HUDEP-2 (cell line): ENCODE measurements around the gene CNPY3.
A peak's percentile ranks its signal among the peaks of the same experiment; 100 is the strongest.
"Not testable (repeated sequence)": the region's sequence is repeated elsewhere in the genome, so short reads cannot be mapped to it uniquely, and the experiment has no call there.

ENCODE experiments used
- DNase-seq, 76 experiments: peaks; one replicate each; lab custom pipeline; 2025; ENCODE audit not compliant: unreplicated experiment in 76 of 76; lab: John Stamatoyannopoulos, UW

Gene CNPY3

DNA sequence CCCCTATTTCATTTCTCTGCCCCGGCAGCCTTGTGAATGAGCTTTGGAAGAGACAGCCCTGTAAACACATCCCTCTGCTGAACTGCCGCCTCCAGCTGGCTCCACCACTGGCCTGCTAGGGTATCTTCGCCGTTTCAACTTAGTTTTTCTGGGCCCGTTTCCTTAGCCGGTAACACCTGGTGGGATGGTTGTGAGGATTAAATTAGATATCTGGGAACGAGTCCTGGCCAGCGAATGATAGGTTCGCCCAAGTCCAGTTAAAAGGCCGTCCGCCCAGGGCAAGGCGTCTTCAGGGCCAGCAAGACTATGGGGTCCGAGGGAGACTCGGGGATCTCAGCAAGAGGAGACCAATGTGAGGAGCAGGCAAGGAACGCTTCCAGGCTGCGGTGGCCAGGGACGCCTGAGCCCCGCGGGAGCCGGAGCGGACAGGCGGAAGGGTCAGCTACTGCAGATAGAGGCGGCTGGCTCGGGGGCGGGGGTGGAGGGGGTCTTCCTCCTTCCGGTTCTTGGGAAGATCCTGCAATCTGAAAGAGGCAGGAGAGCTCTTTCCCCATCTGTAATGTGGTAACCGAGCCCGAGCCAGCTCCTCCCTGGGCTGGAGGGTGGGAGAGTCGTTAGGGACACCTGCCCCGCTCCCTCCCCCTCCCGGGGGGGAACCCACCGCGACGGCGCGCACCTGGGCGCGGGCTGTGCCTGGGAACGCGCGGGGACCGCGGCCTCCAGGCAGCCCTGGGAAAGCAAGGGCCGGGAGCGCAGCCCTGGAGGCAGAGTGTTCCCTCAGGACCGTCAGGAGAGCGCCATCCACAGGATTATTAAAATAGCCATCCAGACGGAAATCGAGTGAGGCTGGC lies 17.9 kb upstream of the CNPY3 start:
- no peak for DNase-seq

DNA sequence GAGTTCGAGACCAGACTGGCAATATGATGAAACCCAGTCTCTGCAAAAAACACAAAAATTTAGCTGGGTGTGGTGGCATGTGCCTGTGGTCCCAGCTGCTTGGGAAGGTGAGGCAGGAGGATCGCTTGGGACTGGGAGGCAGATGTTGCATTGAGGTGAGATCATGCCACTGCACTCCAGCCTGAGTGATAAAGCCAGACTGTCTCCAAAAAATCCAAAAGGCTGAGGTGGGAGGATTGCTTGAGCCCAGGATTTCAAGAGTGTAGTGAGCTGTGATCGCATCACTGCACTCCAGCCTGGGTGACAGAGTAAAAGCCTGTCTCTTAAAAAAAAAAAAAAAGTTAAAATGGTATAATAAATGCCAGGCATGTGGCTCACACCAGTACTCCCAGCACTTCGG lies 14.7 kb upstream of the CNPY3 start:
- DNase-seq: no peak

DNA sequence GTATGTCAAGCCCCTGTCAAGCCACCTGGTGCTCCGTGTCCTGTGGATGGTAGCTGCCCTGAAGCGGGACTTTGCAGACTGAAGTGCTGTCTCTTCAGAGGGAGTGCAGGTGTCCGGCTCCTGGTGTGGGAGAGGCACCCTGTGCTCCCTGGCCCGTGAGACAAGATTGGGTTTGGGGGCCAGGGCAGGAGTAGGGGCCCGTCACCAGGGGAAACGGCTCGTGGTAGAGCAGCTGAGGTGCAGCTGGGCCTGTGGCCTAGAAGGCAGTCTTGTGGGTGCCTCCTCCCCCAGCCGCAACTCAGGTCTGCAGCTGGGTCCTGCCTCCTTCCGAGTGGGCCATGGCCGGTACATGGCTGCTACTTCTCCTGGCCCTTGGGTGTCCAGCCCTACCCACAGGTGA lies 13.5 kb upstream of the CNPY3 start, which contains the start of gene PTCRA:
TSS of gene PTCRA (plus strand) at position 322 of the 400 bp plus-strand sequence. CDS start at position 339, 17 bp downstream.
- no peak for DNase-seq

DNA sequence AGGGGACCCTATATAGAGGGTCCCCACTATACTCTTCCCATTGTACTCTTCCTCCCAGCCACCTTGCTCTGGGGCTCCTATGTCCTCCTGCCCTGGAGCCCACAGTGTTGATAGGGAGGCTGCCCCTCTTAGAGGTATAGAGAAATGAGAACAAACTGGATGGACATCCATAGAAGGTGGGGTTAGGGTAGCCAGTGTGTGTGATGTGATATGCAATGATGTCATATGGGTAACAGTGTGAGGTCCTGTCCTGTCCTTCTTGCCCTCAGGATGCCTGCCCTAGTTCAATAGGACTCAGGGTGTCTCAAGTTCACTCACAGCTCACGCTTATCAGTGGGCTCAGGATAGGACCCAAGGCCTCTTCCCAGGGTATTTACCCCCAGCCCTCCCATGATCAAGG lies 13.0 kb upstream of the CNPY3 start:
- DNase-seq: no peak

DNA sequence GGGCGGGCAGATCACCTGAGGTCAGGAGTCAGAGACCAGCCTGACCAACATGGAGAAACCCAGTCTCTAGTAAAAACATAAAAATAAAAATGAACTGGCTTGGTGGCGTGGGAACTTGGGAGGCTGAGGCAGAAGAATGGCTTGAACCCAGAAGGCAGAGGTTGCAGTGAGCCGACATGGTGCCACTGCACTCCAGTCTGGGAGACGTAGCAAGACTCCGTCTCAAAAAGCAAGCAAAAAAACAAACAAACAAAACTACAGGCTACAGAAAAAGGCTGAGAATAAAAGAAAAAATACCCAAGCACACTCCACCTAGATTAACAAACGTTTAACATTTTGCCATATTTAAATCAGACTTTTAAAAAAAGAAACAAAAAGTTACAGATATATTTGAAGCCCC lies 7.5 kb upstream of the CNPY3 start:
- DNase-seq: no peak

DNA sequence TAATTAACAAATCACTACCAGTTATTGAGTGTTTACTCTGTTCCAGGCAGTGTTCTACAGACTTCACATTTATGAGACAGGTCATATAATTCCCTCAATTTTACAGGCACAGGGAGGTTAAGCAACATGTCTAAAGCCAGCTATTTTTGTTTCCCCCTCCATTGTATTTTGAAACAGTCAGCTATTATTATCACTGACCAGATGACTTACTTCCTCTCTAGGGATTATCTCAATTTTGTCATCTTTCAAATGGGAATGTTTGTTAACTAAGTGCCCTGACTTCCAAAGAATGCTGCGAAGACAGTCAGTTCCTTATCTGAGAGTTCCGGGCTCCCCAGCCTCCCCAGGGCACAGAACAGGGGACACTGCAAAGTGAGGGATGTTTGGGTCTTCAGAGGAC lies 5.6 kb upstream of the CNPY3 start:
- DNase-seq: no peak

DNA sequence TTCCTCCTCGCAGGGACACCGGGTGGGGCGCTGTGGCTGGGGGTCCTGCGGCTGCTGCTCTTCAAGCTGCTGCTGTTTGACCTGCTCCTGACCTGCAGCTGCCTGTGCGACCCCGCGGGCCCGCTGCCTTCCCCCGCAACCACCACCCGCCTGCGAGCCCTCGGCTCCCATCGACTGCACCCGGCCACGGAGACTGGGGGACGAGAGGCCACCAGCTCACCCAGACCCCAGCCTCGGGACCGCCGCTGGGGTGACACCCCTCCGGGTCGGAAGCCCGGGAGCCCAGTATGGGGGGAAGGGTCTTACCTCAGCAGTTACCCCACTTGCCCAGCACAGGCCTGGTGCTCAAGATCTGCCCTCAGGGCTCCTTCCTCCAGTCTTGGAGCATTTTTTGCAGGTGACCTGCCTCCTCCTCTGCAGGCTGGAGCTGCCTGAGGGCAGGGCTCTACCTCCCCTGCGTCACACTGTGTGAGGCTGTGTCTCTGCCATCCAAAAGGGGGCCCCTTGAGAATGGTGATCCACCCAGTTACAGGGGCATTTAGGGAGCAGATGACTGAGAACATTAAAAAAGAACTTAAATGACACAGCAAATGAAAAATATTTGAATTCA lies 3.9 kb upstream of the CNPY3 start:
- DNase-seq: no peak

DNA sequence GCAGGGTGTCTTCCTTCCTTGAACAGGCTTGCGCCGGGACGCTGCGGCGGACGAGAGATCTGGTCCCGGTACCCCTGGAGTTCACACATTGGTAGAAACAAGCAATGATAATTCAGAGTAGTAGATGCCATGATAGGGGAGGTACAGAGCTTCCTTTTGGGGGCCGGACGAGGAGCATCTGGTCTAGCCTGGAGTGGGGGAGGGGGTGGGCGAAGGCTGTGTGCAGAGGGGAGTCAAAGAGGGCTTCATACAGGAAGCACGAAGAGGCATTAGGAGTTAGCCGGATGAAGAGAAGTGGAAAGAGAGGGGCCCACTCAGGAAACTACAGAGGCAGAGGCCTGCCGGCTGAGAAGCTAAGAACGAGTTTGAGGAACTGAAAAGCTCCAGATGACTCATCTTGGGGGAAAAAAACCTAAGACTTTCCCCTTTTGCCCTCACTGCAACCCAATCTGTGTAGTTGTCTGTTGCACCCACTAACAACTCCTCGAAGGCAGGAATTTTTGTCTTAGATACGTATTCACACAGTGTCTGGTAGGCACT lies 611 bp downstream of the CNPY3 start:
- peak in 15 of 76 experiments; percentile 5 to 62 (median 48) for DNase-seq

DNA sequence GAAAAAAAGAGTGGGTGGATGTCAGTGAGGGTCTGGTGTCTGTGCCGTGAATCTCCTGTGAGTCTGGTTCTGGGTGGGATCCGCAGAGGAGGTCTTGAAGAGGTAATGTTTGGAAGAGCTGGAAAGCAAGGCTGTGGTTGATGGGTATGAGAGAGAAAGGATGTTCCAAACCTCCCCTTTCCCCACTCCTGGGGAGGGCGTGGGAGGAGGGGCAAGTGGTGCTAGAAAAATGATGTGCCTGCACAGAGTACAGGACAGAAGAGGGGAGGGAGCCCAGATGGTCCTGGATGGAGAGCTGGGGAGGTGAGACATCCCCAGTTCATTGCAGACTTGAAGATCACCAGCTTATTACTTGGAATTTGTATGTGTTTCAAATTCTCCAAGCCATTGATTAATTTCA lies 3.1 kb downstream of the CNPY3 start:
- DNase-seq: no peak

DNA sequence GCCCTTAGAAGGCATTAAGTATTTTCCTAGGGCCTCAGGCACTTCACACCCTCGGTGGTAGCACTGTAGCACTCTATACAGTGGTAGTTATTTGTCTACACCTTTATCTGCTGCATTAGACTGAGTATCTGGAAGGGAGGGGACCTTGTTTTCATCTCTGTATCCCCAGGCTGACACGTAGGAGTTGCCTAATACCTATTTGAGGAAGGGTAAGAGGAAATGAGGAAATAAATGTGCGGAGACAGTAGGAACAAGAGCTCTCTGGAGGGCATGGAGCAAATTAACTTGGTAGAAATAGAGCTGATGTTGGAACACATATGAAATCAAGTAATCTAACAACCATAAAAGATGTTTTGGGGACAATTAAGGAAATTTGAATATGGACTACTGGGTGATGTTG lies 3.9 kb downstream of the CNPY3 start:
- no peak for DNase-seq

DNA sequence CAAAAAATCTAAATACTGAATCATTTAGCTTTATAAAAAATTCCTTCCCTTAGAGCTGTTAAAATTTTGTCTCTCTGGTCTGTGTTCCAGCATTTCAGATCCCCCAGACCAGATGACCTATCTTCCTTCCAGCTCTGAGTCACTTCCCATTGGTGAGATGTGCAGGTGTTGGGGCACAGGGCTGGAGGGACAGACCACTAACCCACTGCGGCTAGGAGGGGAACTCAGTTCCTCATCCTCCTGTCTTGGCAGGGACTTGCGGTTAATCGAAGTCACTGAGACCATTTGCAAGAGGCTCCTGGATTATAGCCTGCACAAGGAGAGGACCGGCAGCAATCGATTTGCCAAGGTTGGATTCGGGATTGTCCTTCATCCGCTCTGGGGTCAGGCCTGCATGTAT lies 6.0 kb downstream of the CNPY3 start:
- no peak for DNase-seq

DNA sequence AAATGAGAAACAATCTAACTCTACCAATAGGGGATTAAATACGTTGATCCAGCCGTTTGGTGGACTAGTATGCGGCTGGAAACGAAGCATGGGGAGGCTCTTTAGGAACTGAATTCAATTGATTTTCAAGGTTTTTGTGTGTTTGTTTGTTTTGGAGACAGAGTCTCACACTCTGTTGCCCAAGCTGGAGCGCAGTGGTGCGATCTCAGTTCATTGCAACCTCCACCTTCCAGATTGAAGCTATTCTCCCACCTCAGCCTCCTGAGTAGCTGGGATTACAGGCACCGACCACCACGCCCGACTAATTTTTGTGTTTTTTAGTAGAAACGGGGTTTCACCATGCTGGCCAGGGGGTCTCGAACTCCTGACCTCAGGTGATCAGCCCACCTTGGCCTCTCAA lies 7.1 kb downstream of the CNPY3 start:
- no peak for DNase-seq

DNA sequence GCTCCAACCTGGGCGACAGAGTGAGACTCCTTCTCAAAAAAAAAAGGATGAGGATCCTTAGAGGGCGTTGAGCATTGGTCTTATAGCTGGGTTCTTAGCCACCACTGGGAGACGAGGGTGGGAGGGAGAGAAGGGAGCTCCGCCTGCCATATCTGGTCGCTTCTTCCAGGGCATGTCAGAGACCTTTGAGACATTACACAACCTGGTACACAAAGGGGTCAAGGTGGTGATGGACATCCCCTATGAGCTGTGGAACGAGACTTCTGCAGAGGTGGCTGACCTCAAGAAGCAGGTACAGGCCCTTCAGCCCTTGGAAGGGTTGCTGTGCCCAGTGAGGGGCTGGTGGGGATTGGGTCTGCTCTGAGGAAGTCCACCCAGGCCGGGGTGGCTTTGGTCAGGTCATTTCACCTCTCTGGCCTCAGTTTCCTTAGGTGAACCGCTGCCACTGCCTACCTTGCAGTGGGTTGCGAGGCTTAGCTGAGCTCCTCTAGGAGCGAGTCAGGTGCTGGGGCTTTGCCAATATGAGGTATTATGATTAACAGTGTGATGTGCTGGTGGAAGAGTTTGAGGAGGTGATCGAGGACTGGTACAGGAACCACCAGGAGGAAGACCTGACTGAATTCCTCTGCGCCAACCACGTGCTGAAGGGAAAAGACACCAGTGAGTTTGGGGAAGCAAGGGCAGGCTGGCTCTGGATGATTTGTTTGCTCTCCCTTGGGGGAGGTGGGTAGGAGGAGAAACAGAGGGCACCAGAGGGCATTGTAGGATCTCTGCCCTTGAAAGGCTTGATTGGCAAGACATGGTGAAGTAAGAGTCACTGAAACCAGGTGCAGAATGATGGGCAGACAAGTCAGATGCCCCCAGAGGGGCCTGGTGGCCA lies 8.5 kb downstream of the CNPY3 start:
- no peak for DNase-seq

DNA sequence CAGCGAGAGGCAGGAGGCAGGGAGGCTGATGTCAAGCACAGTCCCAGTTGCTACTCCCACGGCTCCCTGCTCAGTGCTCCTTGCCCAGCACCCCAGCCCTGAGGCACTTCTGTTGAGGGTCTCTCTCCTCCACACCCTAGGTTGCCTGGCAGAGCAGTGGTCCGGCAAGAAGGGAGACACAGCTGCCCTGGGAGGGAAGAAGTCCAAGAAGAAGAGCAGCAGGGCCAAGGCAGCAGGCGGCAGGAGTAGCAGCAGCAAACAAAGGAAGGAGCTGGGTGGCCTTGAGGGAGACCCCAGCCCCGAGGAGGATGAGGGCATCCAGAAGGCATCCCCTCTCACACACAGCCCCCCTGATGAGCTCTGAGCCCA lies 9.1 kb downstream of the CNPY3 start:
- DNase-seq: no peak

DNA sequence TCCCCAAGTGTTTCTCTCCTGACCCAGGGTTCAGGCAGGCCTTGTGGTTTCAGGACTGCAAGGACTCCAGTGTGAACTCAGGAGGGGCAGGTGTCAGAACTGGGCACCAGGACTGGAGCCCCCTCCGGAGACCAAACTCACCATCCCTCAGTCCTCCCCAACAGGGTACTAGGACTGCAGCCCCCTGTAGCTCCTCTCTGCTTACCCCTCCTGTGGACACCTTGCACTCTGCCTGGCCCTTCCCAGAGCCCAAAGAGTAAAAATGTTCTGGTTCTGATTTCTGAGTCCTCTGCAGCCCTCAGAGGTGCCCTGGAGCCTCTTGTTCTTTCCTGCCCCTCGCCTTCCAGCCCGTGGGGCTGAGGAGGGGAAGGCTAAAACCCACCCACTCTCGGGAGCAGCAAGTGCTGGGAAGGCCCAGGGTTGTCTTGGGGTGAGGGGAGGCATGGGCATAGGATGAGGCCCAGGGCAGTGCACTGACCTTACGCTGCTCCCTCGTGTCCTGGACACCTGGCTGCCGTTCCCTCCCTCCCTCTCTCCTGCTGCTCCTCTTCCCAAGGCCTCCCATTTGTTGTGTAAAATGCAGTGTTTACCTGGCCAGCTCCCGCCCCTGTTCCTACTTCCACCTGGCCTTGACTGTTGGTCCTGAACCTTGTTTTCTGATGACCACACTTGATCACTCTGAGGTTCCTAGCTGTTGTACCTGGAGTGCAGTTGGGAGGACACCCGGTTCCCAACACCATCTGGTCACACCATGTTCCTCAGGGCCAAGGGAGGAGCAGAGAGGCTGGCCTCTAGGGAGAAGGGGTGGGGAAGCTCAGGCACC lies 9.9 kb downstream of the CNPY3 start:
- no peak for DNase-seq

DNA sequence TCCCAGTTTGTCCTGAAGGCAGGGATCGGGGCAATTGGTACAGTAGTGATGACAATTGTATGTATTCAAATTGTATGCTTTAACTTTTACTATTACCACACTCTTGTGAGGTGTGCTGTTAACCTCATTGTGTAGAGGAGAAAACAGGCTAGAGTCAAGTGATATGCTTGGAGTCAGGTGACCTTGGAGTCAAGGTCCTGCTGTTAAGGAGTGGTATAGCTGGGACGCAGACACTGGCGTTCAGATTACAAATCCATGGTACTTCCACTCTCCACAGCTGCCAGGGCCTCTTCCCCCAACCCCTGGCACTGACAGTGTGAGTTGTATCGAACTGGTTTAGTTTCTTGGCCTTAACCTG lies 10.5 kb downstream of the CNPY3 start:
- no peak for DNase-seq

DNA sequence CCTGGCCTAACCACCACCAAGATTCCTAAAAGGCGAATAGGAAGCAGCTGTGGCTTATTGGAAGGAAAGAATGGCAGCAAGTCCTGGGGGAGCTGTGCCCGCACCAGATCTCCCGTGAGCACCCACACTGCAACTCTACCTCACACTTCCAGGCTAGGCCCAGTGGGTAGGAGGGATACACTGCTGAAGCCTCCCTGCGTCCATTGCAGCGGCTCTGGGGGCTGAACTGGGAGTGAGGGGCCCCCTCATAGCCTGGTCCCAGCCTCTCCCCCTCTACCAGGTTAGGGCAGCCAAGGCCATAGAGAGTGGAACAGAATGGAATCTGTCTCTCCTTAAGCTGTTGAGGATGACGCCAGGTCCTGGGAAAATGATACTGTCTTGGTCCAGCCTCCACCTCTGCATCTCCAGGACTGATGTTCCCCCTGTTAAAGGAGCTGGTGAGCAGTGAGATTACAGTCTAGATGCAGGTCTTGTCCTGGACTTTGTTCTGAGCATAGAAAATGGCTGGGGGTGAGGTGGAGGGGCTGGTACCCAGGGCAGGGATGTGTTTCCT lies 11.3 kb downstream of the CNPY3 start:
- DNase-seq: no peak

DNA sequence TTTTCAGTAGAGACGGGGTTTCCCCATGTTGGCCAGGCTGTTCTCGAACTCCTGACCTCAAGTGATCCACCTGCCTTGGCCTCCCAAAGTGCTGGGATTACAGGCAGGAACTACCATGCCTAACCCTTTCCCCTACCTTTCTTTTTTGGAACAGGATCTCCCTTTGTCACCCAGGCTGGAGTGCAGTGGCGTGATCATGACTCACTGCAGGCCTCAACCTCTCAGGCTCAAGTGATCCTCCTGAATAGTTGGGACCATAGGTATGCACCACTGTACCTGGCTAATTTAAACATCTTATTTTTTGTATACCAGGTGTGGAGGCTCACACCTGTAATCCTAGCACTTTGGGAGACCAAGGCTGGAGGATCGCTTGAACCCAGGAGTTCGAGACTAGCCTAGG lies 12.1 kb downstream of the CNPY3 start:
- DNase-seq: not testable (repeated sequence)

DNA sequence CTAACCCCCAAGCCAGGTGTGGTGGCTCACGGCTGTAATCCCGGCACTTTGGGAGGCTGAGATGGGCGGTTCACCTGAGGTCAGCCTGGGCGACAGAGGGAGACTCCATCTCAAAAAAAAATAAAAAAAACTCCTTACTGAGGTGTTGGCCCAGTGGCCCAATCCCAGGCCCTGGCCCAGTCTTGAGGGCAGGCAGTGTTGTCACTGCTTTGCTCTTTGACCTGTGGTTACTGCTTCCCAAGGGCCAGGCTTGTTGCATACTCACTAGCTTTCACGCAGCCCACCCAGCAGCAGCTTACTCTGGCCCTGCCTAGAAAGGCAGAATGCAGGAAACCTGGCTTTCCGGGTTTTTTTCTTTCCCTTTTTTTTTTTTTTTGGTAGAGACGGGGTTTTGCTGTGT lies 13.2 kb downstream of the CNPY3 start:
- DNase-seq: no peak

DNA sequence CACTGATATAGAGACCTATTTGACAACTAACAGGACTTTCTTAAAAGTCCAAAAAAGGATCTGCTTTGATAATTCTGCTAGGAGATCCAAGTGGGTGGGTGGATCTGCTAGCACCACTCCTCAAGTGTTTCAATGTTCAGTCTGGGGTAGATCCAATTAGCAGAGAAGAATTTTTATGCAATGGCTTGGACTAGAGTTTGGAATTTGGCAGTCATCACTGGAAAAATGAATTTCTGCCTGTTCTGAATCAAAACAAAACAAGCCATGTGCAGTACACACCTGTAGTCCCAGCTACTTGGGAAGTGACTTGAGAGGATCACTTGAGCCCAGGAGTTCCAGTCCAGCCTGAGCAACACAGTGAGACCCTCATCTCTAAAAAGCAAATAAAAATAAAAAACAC lies 18.7 kb downstream of the CNPY3 start:
- DNase-seq: no peak
